Mucosa of descending colon (tissue), 3 donors: ENCODE measurements around the gene PCAT7. TPM values are rescaled to one million over a fixed set of nuclear protein-coding genes. Genes with fewer than 3 reads are reported as not detected.
"Not testable (repeated sequence)": the region's sequence is repeated elsewhere in the genome, so short reads cannot be mapped to it uniquely, and the experiment has no call there.

Experiments
- ATAC-seq: fragments of 200-7000 bp; cut with Tn5 transposase; one replicate; pipeline ENCODE4 v1.9.1; 2020; ENCODE audit warnings: mild to moderate bottlenecking, moderate library complexity
- DNase-seq, 3 donors: peaks; one replicate each; pipeline ENCODE4 v3.0.0-alpha.2; 2020
- H3K36me3 ChIP-seq: fragments of 200-600 bp; one replicate; pipeline ENCODE4 v1.8.0; 2021; ENCODE audit warnings: low read depth, mild to moderate bottlenecking
- H3K4me1 ChIP-seq: fragments of 200-600 bp; one replicate; pipeline ENCODE4 v1.8.0; 2021; ENCODE audit warnings: low read depth, mild to moderate bottlenecking
- H3K4me3 ChIP-seq: fragments of 200-600 bp; one replicate; pipeline ENCODE4 v1.8.0; 2021; ENCODE audit warnings: mild to moderate bottlenecking
- H3K9me3 ChIP-seq: fragments of 200-600 bp; one replicate; pipeline ENCODE4 v1.8.0; 2021; ENCODE audit warnings: mild to moderate bottlenecking
- CTCF ChIP-seq: fragments of 200-600 bp; IDR thresholded peaks from one replicate; pipeline ENCODE4 v1.8.0; 2022; ENCODE audit warnings: antibody characterized with exemption, mild to moderate bottlenecking
- intact Hi-C, 2 donors: fragments of 100-400 bp; cut with DNase I in 1 of 2; cut with micrococcal nuclease in 1 of 2; formaldehyde crosslinking; loops; one replicate each; pipeline versions ENCODE4 v1.11.0 to v1.11.1; 2022; cut with DNase I, micrococcal nuclease
- total RNA-seq, 3 donors: library from RNA; stranded (reverse); fragmentation: NEBNext Ultra II Directional in 2 of 3; extraction: Animal tissue kit (Norgen Biotek cat#: 25700) in 2 of 3; gene quantifications; one replicate each; pipeline versions ENCODE4 v1.2.1 to v1.2.4, GENCODE V29; 2021 to 2023
- donor health status: DM: no; HTN: no; CAD: no; lungs with moderate emphysema.
- donor health status: DM: no; HTN: no; CAD: no.
- donor health status: DM: no; HTN: yes; CAD: no.

PCAT7 gene
- total RNA-seq, 3 donors from 2014 or later = 0.60 to 2.2 (median 1.2) TPM

GRCh38 chr9:94533155-94533554, 21.7 kb upstream of the PCAT7 start:
- H3K4me3 ChIP-seq = no peak overlapping the region
- H3K9me3 ChIP-seq = no peaks in the 10 kb centered on the region
- intact Hi-C loops = no loop called here
- TF ChIP-seq CTCF = no peak
- H3K4me1 ChIP-seq = peaks cover 16% of the 10 kb centered on the region
- peak; percentile 98 for ATAC-seq
- H3K36me3 ChIP-seq = no peaks in the 10 kb centered on the region
- peak in 1 of 3 donors; percentile 28 for DNase-seq

GRCh38 chr9:94533601-94534000, 21.3 kb upstream of the PCAT7 start:
- DNase-seq (peak in 1 of 3 donors; percentile 35), ATAC-seq (peak; percentile 48)
- no peak overlapping the region for H3K4me3 ChIP-seq
- H3K4me1 ChIP-seq = peaks cover 16% of the 10 kb centered on the region
- TF ChIP-seq CTCF = no peak
- intact Hi-C loops = no loop called here
- H3K36me3 ChIP-seq = no peaks in the 10 kb centered on the region
- H3K9me3 ChIP-seq = no peaks in the 10 kb centered on the region

GRCh38 chr9:94534901-94535300, 20.0 kb upstream of the PCAT7 start:
- no peak overlapping the region for H3K4me3 ChIP-seq
- no peak for DNase-seq
- intact Hi-C loops = no loop called here

GRCh38 chr9:94538908-94539307, 16.0 kb upstream of the PCAT7 start:
- ATAC-seq = no peak
- H3K9me3 ChIP-seq = no peaks in the 10 kb centered on the region
- no peak for TF ChIP-seq CTCF
- no peak for DNase-seq
- H3K4me3 ChIP-seq = no peak overlapping the region
- no peaks in the 10 kb centered on the region for H3K36me3 ChIP-seq
- intact Hi-C loops = no loop called here
- peaks cover 10% of the 10 kb centered on the region for H3K4me1 ChIP-seq

More at GRCh38 chr9:94534901-94535300, 20.0 kb upstream of the PCAT7 start:
- ATAC-seq = no peak
- Histone ChIP-seq H3K4me1 (peaks cover 16% of the 10 kb centered on the region), H3K9me3 (no peaks in the 10 kb centered on the region), H3K36me3 (no peaks in the 10 kb centered on the region)
- TF ChIP-seq CTCF = no peak

- ATAC-seq, intact Hi-C loops, H3K9me3 ChIP-seq, H3K4me1 ChIP-seq, H3K4me3 ChIP-seq, H3K36me3 ChIP-seq, DNase-seq: not testable (repeated sequence)
Observed at GRCh38 chr9:94544335-94544734, 10.5 kb upstream of the PCAT7 start.

- no peak for ATAC-seq
- Histone ChIP-seq H3K4me3 (no peak overlapping the region), H3K36me3 (no peaks in the 10 kb centered on the region), H3K4me1 (no peaks in the 10 kb centered on the region), H3K9me3 (no peaks in the 10 kb centered on the region)
- no peak for DNase-seq
- intact Hi-C loops = no loop called here
- no peak for TF ChIP-seq CTCF
Observed at GRCh38 chr9:94545940-94546339, 8.9 kb upstream of the PCAT7 start.
